ENCODE measurements around the gene GSAP.

DNA sequence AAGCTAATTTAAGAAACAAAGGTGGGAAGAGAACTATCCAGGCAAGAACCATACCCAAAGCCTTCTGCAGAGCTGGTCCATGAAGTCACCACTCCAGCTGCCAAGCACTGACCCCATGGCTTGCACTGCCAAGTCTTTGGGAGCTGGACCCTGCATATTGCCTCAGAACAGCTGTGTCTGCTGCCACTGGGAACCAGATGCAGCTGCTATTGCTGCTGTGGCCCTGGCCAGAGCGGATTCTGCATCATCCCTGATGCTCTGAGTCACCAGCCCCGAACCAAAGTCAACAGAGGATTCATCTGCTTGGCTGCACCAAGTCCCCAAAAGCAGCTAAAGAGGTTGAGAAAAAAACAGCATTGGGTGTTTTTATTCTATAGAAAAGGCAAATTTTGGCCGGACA is 39.2 kb upstream of the GSAP start:
- TF ChIP-seq CTCF (conservative IDR thresholded peaks at IDR 0.05 in 1 of 2, IDR thresholded peaks at IDR 0.05 in 1 of 2; ENCODE audit: low read depth in 1 of 2, low read length in 2 of 2): no peak
- TF ChIP-seq EZH2 (IDR thresholded peaks at IDR 0.05; ENCODE audit: low read length, missing control alignments): no peak

Measured in fibroblast of lung (primary cell).